MG63 (cell line): ENCODE data around the gene DHX16. TPM values are rescaled to one million over a fixed set of nuclear protein-coding genes. Genes with fewer than 3 reads are reported as not detected.

Experiments used
- total RNA-seq: library from RNA; depleted of rRNA; stranded (reverse); fragments of >200 nt; shearing (Covaris generic); gene quantifications from 2 replicates; pipeline ENCODE4 v1.2.3, GENCODE V29; 2014; ENCODE audit warnings: low replicate concordance; rRNA removed

The DHX16 gene
- total RNA-seq, 1 experiment from 2014 or later, result 24.2 TPM

Other genes starting within 250 kb of the DHX16 start
- gene HLA-E, start 183.5 kb downstream of the DHX16 start, total RNA-seq, result 25.6 and 28.9 TPM in 2 replicates
- 27.3 and 33.6 TPM in 2 replicates for gene GNL1, start 116.5 kb downstream of the DHX16 start, total RNA-seq
- gene PRR3, start 115.7 kb downstream of the DHX16 start, total RNA-seq, result 0.64 and 1.2 TPM in 2 replicates
- gene ABCF1, start 101.6 kb downstream of the DHX16 start, total RNA-seq, result 19.4 and 26.1 TPM in 2 replicates
- 3.9 and 6.7 TPM in 2 replicates for gene PPP1R10, start 55.8 kb downstream of the DHX16 start, total RNA-seq
- 11.9 and 29.9 TPM in 2 replicates for gene MRPS18B, start 55.2 kb downstream of the DHX16 start, total RNA-seq
- gene ATAT1, start 46.1 kb downstream of the DHX16 start, total RNA-seq, result 0.16 TPM in 1 of 2 replicates, not detected in the other
- gene C6orf136, start 25.9 kb downstream of the DHX16 start, total RNA-seq, result 1.9 and 3.2 TPM in 2 replicates
- 31.1 and 32.0 TPM in 2 replicates for gene PPP1R18, start 13.6 kb upstream of the DHX16 start, total RNA-seq
- 0.25 and 3.4 TPM in 2 replicates for gene NRM, start 18.0 kb upstream of the DHX16 start, total RNA-seq
- gene MDC1, start 44.3 kb upstream of the DHX16 start, total RNA-seq, result 5.4 and 10.8 TPM in 2 replicates
- gene TUBB, start 47.3 kb upstream of the DHX16 start, total RNA-seq, result 241 and 386 TPM in 2 replicates
- 111 and 137 TPM in 2 replicates for gene FLOT1, start 69.7 kb upstream of the DHX16 start, total RNA-seq
- 53.6 and 54.6 TPM in 2 replicates for gene IER3, start 71.5 kb upstream of the DHX16 start, total RNA-seq
- 16.7 and 52.0 TPM in 2 replicates for gene DDR1, start 211.5 kb upstream of the DHX16 start, total RNA-seq
- gene GTF2H4, start 235.2 kb upstream of the DHX16 start, total RNA-seq, result 18.8 and 26.4 TPM in 2 replicates
- 10.7 and 23.6 TPM in 2 replicates for gene VARS2, start 241.2 kb upstream of the DHX16 start, total RNA-seq